H1 (cell line): ENCODE measurements around the gene KIF26B. TPM values are rescaled to one million over a fixed set of nuclear protein-coding genes. Genes with fewer than 3 reads are reported as not detected.

Experiments used
- CTCF ChIA-PET: fragments of 300-600 bp; sonication (Branson Sonifier 250); formaldehyde crosslinking; loops from one replicate; lab custom pipeline; 2021; ENCODE audit not compliant: partially characterized antibody; lab: Charles Lee
- POLR2A ChIA-PET: fragments of 300-600 bp; sonication (Branson Sonifier 250); formaldehyde crosslinking; loops from one replicate; lab custom pipeline; 2021; ENCODE audit warnings: inconsistent platforms; ENCODE audit not compliant: partially characterized antibody; lab: Charles Lee
- DNase-seq, 2 experiments: peaks; one replicate each; pipeline versions ENCODE4 v3.0.0 to v3.0.0-alpha.2; 2010 to 2022; ENCODE audit warnings: low spot score in 2 of 2, low read depth in 1 of 2, mixed read lengths in 1 of 2
- FAIRE-seq: peaks from 2 replicates; lab custom pipeline; 2011; peaks lifted over from hg19 to GRCh38; lab: Jason Lieb, UNC
- H2AFZ ChIP-seq: 2 replicates; pipeline ENCODE4 v1.8.1; 2012; ENCODE audit warnings: low read length, inconsistent platforms
- H2AK5ac ChIP-seq: 2 replicates; pipeline ENCODE4 v1.6.1; 2013; ENCODE audit warnings: low read depth, low read length
- H2BK120ac ChIP-seq: replicated peaks from 2 replicates; pipeline ENCODE3; 2013; ENCODE audit warnings: low read depth, low read length, inconsistent platforms
- H2BK12ac ChIP-seq: 2 replicates; pipeline ENCODE4 v1.6.1; 2013; ENCODE audit warnings: low read depth, low read length
- H2BK15ac ChIP-seq: 2 replicates; pipeline ENCODE4 v1.6.1; 2013; ENCODE audit warnings: low read length
- H2BK20ac ChIP-seq: 2 replicates; pipeline ENCODE4 v1.6.1; 2013; ENCODE audit warnings: low read length
- H2BK5ac ChIP-seq: 2 replicates; pipeline ENCODE4 v1.6.1; 2013; ENCODE audit warnings: low read depth, low read length
- H3K14ac ChIP-seq: 2 replicates; pipeline ENCODE4 v1.6.1; 2013; ENCODE audit warnings: inconsistent platforms; ENCODE audit not compliant: insufficient read length
- H3K18ac ChIP-seq: 2 replicates; pipeline ENCODE4 v1.6.1; 2013; ENCODE audit warnings: low read length; ENCODE audit errors: extremely low read depth
- H3K23ac ChIP-seq: 2 replicates; pipeline ENCODE4 v1.6.1; 2013; ENCODE audit warnings: inconsistent platforms; ENCODE audit not compliant: insufficient read length
- H3K23me2 ChIP-seq: 2 replicates; pipeline ENCODE4 v1.6.1; 2013; ENCODE audit warnings: low read depth, low read length
- H3K27ac ChIP-seq: 2 replicates; pipeline ENCODE4 v1.6.1; 2011; ENCODE audit warnings: low read depth, low read length, inconsistent platforms
- H3K27me3 ChIP-seq, 4 experiments: replicated peaks in 1 of 4; 1 replicate in 1 of 4; 2 replicates in 3 of 4; pipeline versions ENCODE4 v1.6.1 to v1.8.1; 2011 to 2013; ENCODE audit warnings: low read length in 3 of 4, mild to moderate bottlenecking in 3 of 4, inconsistent platforms in 2 of 4, mixed read lengths in 2 of 4, moderate library complexity in 1 of 4; ENCODE audit not compliant: control insufficient read depth in 3 of 4, insufficient read depth in 3 of 4; ENCODE audit errors: extremely low read depth in 1 of 4
- H3K36me3 ChIP-seq, 4 experiments: 2 replicates each; pipeline versions ENCODE4 v1.6.1 to v1.8.1; 2011 to 2013; ENCODE audit warnings: mild to moderate bottlenecking in 4 of 4, low read length in 3 of 4, moderate library complexity in 2 of 4, control low read depth in 1 of 4, inconsistent platforms in 1 of 4; ENCODE audit not compliant: insufficient read depth in 4 of 4, control insufficient read depth in 2 of 4
- H3K4ac ChIP-seq: replicated peaks from 2 replicates; pipeline ENCODE3; 2013; ENCODE audit warnings: low read length, low read depth, mixed read lengths, inconsistent platforms; ENCODE audit not compliant: insufficient read length
- H3K4me1 ChIP-seq, 4 experiments: replicated peaks in 1 of 4; 1 replicate in 1 of 4; 2 replicates in 3 of 4; pipeline versions ENCODE4 v1.6.1 to v1.8.1; 2011 to 2013; ENCODE audit warnings: low read length in 3 of 4, inconsistent platforms in 2 of 4, mixed read lengths in 1 of 4; ENCODE audit not compliant: insufficient read depth in 4 of 4, control insufficient read depth in 3 of 4
- H3K4me2 ChIP-seq, 2 experiments: 2 replicates each; pipeline versions ENCODE4 v1.6.1 to v1.8.1; 2011 to 2013; ENCODE audit warnings: low read depth in 2 of 2, low read length in 2 of 2, control low read depth in 1 of 2, inconsistent platforms in 1 of 2, mild to moderate bottlenecking in 1 of 2; ENCODE audit not compliant: insufficient read depth in 1 of 2
- H3K4me3 ChIP-seq, 4 experiments: fragments of 200-600, 300-600 bp in 1 of 4; sonication (generic), shearing (Covaris generic), sonication (Bioruptor Twin) in 1 of 4; 2 replicates each; pipeline versions ENCODE4 v1.5.1 to v1.8.1; 2011 to 2016; ENCODE audit warnings: low read length in 4 of 4, low read depth in 3 of 4, control low read depth in 2 of 4, inconsistent platforms in 2 of 4, mild to moderate bottlenecking in 2 of 4, mixed read lengths in 1 of 4, moderate library complexity in 1 of 4; ENCODE audit not compliant: insufficient read depth in 2 of 4; ENCODE audit errors: extremely low read depth in 1 of 4
- H3K56ac ChIP-seq: replicated peaks from 2 replicates; pipeline ENCODE3; 2013; ENCODE audit warnings: low read depth, mild to moderate bottlenecking, mixed read lengths, low read length, inconsistent platforms; ENCODE audit not compliant: insufficient read length
- H3K79me1 ChIP-seq: 2 replicates; pipeline ENCODE4 v1.6.1; 2013; ENCODE audit warnings: low read depth, low read length, control low read depth
- H3K79me2 ChIP-seq, 2 experiments: 2 replicates each; pipeline versions ENCODE4 v1.6.1 to v1.8.1; 2012 to 2013; ENCODE audit warnings: low read length in 2 of 2, mild to moderate bottlenecking in 2 of 2, inconsistent platforms in 1 of 2; ENCODE audit not compliant: insufficient read depth in 2 of 2, control insufficient read depth in 1 of 2
- H3K9ac ChIP-seq, 4 experiments: replicated peaks in 1 of 4; 1 replicate in 1 of 4; 2 replicates in 3 of 4; pipeline versions ENCODE4 v1.6.1 to v1.8.1; 2011 to 2013; ENCODE audit warnings: low read depth in 3 of 4, low read length in 3 of 4, control low read depth in 2 of 4, mild to moderate bottlenecking in 2 of 4, moderate library complexity in 2 of 4, inconsistent platforms in 1 of 4; ENCODE audit errors: extremely low read depth in 1 of 4
- H3K9me3 ChIP-seq, 2 experiments: 2 replicates each; pipeline versions ENCODE4 v1.6.1 to v1.8.1; 2012 to 2013; ENCODE audit warnings: mild to moderate bottlenecking in 2 of 2, moderate library complexity in 2 of 2, control low read depth in 1 of 2, inconsistent platforms in 1 of 2, low read depth in 1 of 2, low read length in 1 of 2, mixed read lengths in 1 of 2; ENCODE audit not compliant: insufficient read depth in 2 of 2
- H4K20me1 ChIP-seq, 2 experiments: replicated peaks in 1 of 2; 2 replicates each; pipeline versions ENCODE3 to v1.8.1; 2011 to 2013; ENCODE audit warnings: inconsistent platforms in 2 of 2, low read length in 2 of 2, mild to moderate bottlenecking in 1 of 2; ENCODE audit not compliant: insufficient read depth in 2 of 2, control insufficient read depth in 1 of 2
- H4K5ac ChIP-seq: 2 replicates; pipeline ENCODE4 v1.6.1; 2013; ENCODE audit warnings: low read length, low read depth, mixed read lengths, inconsistent platforms; ENCODE audit not compliant: insufficient read length
- H4K8ac ChIP-seq: 2 replicates; pipeline ENCODE4 v1.8.0; 2013; ENCODE audit warnings: mild to moderate bottlenecking, moderate library complexity, low read length, inconsistent platforms; ENCODE audit not compliant: insufficient read depth; ENCODE audit errors: extremely low read depth
- H4K91ac ChIP-seq: replicated peaks from 2 replicates; pipeline ENCODE3; 2013; ENCODE audit warnings: low read length, mixed read lengths, inconsistent platforms; ENCODE audit not compliant: insufficient read length
- EZH2 ChIP-seq: fragments of 200-600 bp; sonication (generic); IDR thresholded peaks from 2 replicates; pipeline ENCODE4 v1.7.1; 2012; ENCODE audit warnings: low read depth, mild to moderate bottlenecking, moderate library complexity, low read length, inconsistent platforms; ENCODE audit not compliant: severe bottlenecking
- GABPA ChIP-seq: IDR thresholded peaks from 2 replicates; pipeline ENCODE4 v1.6.1; 2011; ENCODE audit warnings: mild to moderate bottlenecking, low read length, moderate library complexity, borderline replicate concordance; ENCODE audit not compliant: insufficient read depth
- RBBP5 ChIP-seq: IDR thresholded peaks from 2 replicates; pipeline ENCODE4 v1.7.1; 2012; ENCODE audit warnings: low read depth, mild to moderate bottlenecking, inconsistent platforms, low read length, moderate library complexity, borderline replicate concordance
- WGBS, 2 experiments: shearing (Covaris generic) in 1 of 2; methylation state at CpG; one replicate each; pipeline versions ENCODE4 v1.1.6 to v1.1.7; 2013 to 2015; ENCODE audit warnings: low lambda C conversion rate in 2 of 2, mixed read lengths in 2 of 2, inconsistent platforms in 1 of 2, low coverage in 1 of 2, missing lambda C conversion rate in 1 of 2; ENCODE audit not compliant: insufficient replicate concordance in 2 of 2, insufficient coverage in 1 of 2, insufficient read length in 1 of 2; ENCODE audit errors: extremely low coverage in 1 of 2, missing lambda C conversion rate in 1 of 2; 5-methylcytosine and 5-hydroxymethylcytosine counted together
- polyA plus RNA-seq, 7 experiments: library from polyadenylated mRNA; depleted of rRNA in 3 of 7; stranded (reverse) in 5 of 7; unstranded in 2 of 7; fragments of >200 nt in 5 of 7; fragments of 200-250 nt in 2 of 7; gene quantifications; 1 replicate in 5 of 7; 2 replicates in 1 of 7; 4 replicates in 1 of 7; pipeline versions ENCODE4 v1.2.1 to v1.2.3, GENCODE V29; 2011 to 2013; ENCODE audit warnings: missing spikeins in 2 of 7, mixed read lengths in 2 of 7
- total RNA-seq: library from RNA; stranded (reverse); fragmentation: NEBNext Ultra II Directional; extraction: Animal tissue kit (Norgen Biotek cat#: 25700); gene quantifications from 2 replicates; pipeline ENCODE4 v1.2.1, GENCODE V29; 2021

KIF26B gene
- total and polyA plus RNA-seq, 2 of the 8 experiments (the other 6 are each of a cell fraction or from before 2014, with no cell fraction given): 0.06 to 0.28 TPM

GRCh38 chr1:245240648-245241165 lies 85.9 kb downstream of the KIF26B start:
- Histone ChIP-seq H4K8ac (peak overlapping the region; percentile 9; the same call in 1 of the 2 replicates), H3K9me3 (no peaks in the 10 kb centered on the region), H3K14ac (no peak overlapping the region), H3K56ac (no peak overlapping the region), H4K91ac (no peak overlapping the region), H2AK5ac (no peak overlapping the region), H3K4ac (no peak overlapping the region), H3K36me3 (no peaks in the 10 kb centered on the region), H3K27me3 (no peaks in the 10 kb centered on the region), H2BK5ac (no peak overlapping the region), H2BK20ac (no peak overlapping the region), H3K18ac (no peak overlapping the region), H2BK15ac (no peak overlapping the region), H3K4me3 (no peak overlapping the region), H3K23ac (no peak overlapping the region)
- CTCF ChIA-PET: interaction anchor here (0.8 to 2.2 kb wide), 3 partner anchors 15 to 104 kb away, joined by 4 to 6 read pairs (median 4); no protein-coding TSS in a partner anchor
- POLR2A ChIA-PET: no interaction called here
- TF ChIP-seq GABPA (no peak), RBBP5 (no peak), EZH2 (no peak)
- TF ChIP-seq, all 59 proteins: peak for 0
- no peaks in the 10 kb centered on the region for H3K23me2 ChIP-seq
- H2AFZ ChIP-seq: no peak overlapping the region
- H3K9ac ChIP-seq: no peak overlapping the region
- no peaks in the 10 kb centered on the region for H4K20me1 ChIP-seq
- H2BK120ac ChIP-seq: no peak overlapping the region
- H3K4me2 ChIP-seq: no peak overlapping the region
- no peak overlapping the region for H2BK12ac ChIP-seq
- no peak overlapping the region for H3K27ac ChIP-seq
- FAIRE-seq: no peak
- 91% methylated on average over 6 of the region's 6 CpGs; no CpG with 5 or more reads in 1 of the 2 experiments for WGBS, 2 experiments
- no peaks in the 10 kb centered on the region for H3K79me2 ChIP-seq
- DNase-seq: no peak
- H3K79me1 ChIP-seq: no peaks in the 10 kb centered on the region
- H4K5ac ChIP-seq: no peak overlapping the region
- H3K4me1 ChIP-seq: no peaks in the 10 kb centered on the region
